HG02588 (cell line): ENCODE results near the gene SETD2.

Experiments used
- ATAC-seq: cut with Tn5 transposase; IDR thresholded peaks from one replicate; pipeline ENCODE4 v1.9.1; 2021; ENCODE audit warnings: mild to moderate bottlenecking, moderate library complexity; ENCODE audit not compliant: unreplicated experiment

The SETD2 gene

DNA sequence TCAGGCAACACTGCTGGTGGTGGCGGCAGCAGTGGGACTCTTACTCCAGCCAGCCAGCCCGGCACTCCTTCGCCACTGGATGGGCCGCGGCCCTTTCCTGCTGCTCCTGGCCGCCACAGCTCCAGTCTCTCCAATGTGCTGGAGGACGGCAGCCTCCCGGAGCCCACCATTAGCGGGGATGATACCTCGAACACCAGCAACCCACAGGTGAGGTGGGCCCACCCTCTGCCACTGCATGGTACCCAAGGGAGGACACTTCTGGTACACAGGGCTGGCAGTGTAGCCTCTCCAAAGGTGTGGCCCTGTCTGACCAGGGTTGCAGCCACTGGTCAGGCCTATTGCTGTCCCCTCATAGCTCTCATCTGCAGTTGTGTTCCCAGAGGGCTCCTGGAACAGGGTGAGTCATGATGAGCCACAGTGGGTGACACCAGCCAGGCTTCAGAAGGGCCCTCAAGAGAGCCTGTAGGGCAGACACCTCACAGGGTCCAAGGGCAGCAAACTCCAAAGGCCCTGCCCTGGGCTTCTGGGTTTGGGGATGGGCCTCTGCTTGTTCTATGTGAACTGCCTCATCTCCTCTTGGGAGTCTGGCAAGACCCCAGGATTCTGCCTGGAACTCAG is 163.6 kb downstream of the SETD2 start:
- ATAC-seq, result no peak

DNA sequence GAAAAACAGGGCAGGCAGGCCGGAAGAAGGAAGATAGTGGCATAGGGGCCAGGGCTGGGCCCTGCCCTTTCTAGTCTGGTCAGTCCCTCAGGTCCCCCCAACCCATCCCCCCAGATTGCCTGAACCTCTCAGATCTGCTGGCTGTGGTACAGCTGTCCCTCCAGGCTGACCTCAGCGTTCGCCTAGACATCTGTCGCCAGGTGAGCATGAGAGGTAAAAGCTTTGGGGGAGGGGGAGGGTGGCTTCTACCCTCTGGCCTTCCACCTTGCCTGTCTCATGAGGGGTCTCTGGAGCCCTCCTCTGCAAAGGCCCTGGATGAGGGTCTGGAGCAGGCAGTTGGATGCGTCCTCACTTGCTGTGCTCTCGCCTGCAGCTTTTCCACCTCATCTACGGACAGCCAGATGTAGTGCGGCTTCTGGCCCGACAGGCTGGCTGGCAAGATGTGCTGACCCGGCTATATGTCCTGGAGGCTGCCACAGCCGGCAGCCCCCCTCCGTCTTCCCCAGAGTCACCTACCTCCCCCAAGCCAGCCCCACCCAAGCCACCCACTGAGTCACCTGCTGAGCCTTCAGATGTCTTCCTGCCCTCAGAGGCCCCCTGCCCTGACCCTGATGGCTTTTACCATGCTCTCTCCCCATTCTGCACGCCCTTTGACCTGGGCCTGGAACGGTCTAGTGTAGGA is 164.3 kb downstream of the SETD2 start:
- ATAC-seq, result no peak

DNA sequence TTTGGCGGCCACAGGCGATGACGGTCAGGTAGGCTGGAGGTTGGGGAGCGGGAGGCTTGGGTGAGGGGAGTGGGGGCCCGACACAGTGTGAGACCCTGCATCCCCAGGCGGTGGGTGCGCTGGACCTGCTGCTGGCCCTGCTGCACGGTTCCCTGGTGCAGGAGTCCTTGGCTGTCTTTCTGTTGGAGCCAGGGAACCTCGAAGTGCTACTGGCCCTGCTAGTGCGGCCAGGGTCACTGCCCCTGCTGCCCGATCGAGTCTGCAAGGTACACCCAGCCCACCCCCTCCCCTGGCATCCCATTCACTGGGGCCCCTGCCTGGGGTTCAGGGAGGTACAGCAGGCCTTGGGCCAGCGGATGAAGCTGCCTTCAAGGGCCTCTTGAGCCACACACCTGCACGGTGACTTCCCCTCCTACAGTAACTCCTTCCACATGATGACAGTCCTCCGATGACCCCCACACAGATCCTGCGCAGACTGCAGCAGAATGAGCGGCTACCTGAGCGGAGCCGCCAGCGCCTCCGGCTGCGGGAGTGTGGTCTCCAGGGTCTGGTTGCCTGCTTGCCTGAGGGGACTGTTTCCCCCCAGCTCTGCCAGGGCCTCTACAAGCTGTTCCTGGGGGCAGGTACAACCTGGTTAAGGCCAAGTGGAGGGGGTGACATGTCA is 164.9 kb downstream of the SETD2 start:
- ATAC-seq, result no peak

DNA sequence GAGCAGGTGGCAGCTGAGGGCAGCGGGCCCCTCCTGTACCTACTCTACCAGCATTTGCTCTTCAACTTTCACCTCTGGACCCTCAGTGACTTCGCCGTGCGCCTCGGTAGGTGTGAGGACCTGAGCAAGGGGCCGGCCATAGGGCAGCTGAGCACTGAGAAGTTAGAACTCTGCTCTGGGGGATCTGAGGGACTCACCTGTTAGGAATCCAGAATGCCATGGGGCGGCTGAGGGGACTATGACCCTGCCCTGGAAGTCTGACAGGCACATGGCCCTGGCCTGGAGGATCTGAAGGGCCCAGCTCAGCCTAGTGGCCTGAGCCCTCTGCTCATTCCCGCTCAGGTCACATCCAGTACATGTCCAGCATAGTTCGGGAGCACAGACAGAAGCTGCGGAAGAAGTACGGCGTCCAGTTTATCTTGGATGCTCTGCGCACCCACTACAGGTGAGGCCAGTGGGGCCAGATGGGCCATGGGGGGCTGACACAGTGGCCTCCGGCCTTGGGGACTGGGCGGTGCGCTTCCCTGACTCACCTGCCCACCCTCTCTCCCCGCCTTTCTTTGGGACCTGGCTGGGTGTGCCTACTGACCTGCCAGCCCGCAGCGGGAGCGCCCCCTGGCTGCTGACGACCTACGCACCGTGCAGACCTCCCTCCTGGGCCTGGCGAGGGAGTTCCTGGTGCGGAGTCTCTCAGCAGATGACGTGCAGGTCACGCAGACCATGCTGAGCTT is 165.6 kb downstream of the SETD2 start:
- ATAC-seq, result no peak

DNA sequence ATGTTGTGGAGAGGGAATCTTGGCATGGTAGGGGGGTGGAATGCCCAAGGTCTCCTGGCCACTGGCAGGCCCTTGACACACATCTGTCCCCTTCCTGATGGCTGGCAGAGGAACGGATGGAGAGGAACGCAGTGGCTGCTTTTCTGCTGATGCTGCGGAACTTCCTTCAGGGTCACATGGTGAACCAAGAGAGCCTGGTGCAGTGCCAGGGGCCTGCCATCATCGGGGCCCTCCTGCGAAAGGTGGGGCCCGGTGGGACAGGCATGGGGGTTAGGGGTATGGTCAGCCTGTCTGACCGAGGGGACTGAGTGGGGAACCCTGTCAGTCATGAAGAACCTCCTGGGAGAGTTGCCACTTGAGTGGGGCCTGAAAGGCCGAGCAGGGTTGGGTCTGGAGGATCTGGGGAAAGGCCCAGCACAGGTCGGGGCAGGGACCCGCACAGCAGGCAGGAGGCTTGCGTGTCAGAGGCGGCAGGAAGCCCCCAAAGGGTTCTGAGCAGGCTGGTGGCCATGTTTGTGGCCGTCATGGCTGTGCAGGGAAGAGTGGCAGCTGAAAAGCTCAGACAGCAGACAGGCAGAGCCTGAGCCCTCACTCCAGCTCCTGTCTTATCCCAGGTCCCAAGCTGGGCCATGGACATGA is 166.3 kb downstream of the SETD2 start:
- ATAC-seq, result no peak

DNA sequence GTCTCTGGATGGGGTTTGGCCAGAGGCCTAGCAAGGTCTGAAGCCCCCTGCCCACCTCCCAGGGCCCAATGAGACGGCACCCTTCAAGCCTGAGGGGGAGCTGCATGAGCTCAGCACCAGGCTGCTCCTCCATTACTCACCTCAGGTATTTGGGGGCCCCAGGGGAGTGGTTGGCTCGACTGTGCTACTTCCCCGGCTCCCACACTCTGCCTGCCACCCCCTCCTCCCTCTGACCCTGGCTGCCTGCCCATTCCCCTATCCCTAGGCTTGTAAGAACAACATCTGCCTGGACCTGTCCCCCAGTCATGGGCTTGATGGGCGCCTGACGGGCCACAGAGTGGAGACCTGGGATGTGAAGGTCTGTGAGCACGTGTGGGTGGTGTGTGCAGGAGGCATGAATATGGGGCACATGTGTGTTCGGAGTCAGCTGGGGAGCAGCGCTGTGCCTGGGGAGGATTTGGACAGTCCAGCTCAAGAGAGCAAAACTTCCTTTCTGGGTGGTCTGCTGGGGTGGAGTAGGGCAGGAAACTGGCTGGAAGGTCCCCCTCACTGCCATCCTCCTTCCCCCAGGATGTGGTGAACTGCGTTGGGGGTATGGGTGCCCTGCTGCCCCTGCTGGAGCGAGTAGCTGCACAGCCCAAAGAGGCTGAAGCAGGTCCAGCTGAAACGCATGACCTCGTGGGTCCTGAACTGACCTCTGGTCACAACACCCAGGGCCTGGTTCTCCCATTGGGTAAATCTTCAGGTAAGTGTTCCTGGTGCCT is 167.0 kb downstream of the SETD2 start:
- ATAC-seq, result no peak

DNA sequence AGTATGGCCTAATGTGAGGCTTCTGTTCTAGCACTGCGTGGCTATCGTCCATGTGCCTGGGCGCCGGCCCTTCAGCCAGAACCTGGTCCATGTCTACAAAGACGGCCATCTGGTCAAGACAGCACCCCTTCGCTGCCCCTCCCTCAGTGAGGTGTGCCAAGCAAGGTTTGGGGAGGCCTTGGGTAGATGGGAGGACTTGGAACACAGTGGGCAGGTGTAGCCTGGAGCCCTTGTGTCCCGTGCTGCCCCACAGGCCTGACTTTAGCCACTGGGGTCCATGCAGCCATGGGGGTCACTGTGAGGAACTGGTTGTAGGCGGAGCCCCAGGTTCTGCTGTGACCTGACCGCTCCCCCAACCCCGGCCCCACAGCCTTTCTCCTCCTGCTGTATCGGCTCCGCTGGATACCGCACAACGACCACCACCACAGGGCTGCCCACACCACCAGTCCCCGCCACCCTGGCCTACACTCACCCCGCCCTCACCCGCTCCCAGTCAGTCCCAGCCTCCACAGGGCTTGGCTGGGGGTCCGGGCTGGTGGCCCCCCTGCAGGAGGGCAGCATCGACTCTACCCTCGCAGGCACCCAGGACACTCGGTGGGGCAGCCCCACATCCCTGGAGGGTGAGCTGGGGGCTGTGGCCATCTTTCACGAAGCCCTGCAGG is 167.9 kb downstream of the SETD2 start:
- no peak for ATAC-seq

DNA sequence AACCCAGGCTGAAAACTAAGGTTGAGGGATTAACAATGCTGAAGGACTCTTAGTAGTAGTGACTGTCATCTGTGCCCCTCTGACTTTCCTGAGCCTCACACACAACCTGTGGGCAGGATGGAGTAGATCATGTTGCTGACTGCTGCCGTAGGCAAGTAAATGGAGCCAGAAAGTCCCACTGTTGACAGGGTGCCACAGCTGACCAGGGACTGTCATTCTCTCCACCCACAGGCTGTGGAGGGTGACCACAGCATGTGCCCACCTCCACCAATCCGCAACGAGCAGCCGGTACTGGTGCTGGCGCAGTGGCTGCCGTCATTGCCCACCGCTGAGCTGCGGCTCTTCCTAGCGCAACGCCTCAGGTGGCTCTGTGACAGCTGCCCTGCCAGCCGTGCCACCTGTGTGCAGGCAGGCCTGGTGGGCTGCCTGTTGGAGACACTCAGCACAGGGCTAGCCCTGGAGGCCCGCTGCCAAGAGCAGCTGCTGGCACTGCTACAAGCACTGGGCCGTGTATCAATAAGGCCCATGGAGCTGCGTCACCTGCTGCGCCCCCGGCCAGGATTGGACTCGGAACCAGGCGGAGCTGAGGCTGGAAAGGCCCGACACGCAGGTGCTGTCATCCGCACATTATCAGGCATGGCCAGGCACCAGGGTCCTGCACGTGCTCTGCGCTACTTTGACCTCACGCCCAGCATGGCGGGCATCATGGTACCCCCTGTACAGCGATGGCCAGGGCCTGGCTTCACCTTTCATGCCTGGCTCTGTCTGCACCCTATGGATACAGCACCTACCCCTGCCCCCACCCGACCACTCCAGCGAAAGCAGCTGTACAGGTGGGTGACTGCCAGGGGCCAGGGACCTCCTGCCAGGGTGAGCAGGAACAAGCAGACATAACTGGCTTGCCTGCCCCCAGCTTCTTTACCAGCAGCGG is 168.8 kb downstream of the SETD2 start:
- no peak for ATAC-seq

DNA sequence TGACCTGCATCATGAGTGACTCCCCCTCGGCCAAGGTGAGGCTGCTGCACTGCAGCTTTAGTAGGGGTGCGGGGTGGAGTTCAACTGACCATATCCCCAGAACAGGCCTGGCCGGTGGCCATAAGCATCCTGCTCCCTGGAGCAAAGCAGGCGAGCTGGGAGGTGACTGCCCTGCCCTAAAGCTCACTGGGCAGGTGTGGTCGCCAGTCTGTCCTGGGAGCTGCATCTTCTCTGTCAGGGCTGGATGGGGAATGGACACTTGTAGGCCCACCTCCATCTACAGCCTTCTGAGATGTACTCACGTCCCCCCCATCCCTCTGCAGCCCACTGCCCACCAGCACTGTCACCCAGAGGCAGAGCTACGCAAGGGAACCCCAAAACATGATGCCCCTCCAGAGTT is 169.9 kb downstream of the SETD2 start:
- ATAC-seq, result no peak

DNA sequence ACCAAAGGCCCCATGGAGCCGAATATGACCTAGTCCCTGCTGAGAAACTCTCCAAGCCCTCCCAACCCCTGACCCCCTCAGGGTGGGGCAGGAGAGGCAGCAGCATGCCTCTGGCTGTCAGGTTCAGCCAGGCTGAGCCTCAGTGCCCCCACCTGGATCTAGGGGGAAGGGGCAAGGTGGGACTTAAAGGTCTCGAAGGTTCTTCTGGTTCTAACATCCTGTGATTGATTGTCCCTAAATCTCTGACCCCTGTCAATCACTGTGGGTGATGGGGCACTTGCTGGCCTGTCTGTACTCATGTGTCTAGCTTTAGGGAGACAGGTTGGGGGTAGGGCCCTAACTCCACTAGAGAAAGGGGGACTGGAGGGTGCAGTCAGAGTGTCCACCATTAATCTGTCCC is 170.6 kb downstream of the SETD2 start:
- no peak for ATAC-seq

DNA sequence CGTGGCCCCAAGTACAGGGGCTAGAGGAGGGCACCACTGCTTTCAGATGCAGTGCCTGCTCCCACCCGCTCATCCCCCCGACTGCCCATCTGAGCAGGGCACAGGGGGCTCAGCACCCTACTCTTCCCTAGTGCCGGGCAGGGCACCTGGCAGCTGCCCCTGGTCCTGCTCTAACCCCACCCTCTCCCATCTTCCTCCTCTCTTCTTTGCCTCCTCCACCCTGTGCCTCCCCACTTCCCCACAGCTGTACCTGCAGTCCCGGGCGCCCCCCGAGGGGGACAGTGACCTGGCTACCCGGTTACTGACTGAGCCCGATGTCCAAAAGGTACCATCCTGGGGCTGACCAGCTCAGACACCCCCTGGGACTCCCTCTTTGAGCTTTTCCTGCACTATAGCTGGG is 171.7 kb downstream of the SETD2 start:
- ATAC-seq, result no peak

DNA sequence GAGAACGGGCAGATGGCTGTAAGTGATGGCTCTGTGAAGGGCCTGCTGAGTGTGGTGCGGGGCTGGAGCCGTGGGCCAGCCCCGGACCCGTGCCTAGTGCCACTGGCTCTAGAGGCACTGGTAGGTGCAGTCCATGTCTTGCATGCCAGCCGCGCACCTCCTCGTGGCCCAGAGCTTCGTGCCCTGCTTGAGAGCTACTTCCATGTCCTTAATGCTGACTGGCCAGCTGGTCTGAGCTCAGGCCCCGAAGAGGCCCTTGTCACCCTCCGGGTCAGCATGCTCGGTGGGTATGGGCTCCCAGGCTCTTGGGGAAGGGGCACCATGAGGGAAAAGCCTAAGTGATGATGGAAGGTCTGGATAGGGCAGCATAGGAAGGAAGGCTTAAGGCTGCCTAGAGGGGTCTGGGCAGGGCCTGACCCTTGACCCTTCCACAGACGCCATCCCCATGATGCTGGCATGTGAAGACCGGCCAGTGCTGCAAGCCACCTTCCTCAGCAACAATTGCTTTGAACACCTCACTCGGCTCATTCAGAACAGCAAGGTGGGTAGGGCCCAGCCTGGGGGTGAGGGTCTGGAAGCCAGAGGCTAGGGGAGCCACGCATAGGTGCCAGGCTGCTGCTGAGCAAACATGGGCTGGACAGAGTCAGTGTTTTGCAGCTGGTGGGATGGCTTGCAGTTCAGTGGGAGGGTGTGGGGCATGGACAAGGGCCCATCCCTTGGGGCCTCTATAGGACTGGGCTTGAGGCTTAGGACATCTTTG is 172.3 kb downstream of the SETD2 start:
- ATAC-seq, result no peak

DNA sequence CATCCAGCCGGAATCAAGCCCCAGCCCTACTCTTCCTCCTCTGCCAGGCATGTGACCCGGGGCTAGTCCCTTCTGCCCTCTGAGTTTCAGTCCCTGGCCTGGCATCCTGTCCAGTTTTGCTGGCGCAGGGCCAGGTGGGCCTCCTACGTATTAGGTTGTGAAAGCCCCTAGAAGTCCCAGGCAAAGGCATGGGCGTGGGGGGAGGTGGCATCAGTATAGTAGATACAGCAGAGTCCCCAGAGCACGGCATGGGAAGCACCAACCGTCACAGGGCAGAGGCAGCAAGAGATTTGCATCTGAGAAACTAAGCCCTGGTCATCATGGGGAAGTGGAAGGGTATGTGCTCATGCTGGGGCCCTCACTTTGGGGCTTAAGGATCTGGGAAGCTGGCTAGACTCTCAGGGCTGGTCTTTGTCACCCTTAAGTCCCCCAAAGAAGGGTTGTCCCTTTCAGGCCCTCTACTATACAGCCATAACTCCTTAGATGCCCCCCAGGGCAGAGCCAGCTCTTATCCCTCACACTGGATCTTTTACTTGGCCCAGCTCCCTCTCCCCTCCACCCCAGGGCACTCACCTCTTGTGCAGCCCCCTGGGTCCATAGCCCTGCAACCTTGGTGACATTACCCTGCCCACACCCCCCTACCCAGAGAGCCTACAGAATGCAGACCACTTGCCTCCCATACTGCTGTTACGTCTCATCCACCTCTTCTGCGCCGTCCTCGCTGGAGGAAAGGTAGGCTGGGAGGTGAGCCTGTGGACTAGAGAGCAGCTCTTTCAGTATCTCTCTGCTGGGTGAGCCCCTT is 173.1 kb downstream of the SETD2 start:
- peak; percentile 49 for ATAC-seq

DNA sequence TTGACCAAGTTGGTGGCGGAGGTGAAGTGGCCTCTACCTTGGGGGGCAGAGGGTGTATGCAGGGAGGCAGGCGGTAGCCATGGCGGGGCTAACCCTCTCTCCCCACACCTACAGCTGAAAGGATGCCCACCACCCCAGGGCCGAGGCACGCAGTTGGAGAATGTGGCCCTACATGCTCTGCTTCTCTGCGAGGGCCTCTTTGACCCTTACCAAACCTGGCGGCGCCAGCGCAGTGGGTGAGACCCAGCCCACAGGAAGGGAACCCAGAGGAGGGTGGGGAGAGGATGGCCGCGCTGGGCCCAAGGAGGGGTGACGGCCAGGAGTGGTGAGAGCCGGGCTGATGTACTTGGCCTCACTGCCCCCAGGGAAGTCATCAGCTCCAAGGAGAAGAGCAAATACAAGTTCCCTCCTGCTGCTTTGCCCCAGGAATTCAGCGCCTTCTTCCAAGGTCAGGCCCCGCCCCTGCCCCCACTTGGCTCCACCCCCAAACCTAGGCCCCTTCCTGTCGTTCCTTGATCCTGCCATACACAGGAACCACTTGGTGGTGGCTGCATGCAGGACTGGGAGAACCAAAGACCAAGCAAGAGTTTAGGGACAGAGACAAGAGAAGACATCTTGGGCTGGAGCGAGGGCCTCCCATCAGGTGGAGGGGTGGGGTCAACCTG is 174.6 kb downstream of the SETD2 start:
- ATAC-seq, result no peak

DNA sequence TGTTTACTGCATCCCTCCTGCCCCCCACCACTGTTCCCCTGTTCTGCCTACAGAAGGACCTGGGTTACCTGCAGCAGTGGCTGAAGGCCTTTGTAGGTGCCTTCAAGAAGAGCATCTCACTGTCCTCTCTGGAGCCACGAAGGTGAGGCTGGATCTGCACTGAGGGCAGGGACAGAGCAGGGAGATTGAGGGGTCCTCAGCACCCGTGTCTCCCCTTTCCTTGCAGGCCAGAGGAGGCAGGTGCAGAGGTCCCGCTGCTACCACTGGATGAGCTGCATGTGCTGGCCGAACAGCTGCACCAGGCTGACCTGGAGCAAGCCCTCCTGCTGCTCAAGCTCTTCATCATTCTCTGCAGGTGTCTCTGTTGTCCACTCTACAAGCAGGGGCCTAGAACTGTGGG is 175.3 kb downstream of the SETD2 start:
- ATAC-seq, result no peak

DNA sequence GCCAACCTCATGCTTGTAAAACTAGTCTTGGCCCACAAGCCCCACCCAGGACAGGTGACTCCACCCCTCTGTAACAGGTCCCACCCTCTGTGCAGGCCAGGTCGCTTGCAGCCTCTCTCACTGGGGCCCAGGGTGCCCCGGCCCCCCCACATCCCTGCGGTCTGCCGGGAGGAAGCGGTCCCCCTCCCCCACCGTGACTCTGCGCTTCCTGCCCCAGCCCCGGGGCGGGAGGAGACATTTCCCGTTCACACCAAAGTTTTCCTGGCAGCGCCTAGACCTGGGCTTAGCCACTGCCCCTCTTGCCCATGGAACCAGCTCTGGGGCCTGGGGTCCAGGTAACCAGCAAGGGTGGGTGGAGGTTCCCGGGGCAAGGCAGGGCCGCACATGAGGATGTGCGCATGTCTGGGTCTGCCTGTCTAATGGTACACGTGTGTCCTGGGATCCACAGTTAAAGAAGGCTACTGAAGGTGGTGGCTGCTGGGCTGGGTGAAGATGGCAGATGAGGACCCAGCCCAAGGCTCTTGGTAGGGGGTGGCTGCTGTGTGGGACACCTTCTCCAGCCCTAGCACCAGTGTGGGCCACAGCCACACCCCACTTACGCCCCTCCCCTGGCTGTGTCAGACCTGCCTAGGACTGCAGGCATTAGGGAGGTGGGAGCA is 176.0 kb downstream of the SETD2 start:
- ATAC-seq, result peak; percentile 60
